HCT116 (cell line): Measurements from ENCODE around the gene SYT3. TPM values are rescaled to one million over a fixed set of nuclear protein-coding genes. Genes with fewer than 3 reads are reported as not detected.

Source experiments
- ATAC-seq: fragments of 200-7000 bp; cut with Tn5 transposase; 2 replicates; pipeline ENCODE4 v1.9.1; 2020; ENCODE audit warnings: mild to moderate bottlenecking, moderate library complexity
- BruUV-seq: library from RNA; stranded (reverse); fragments of 400-500 nt; replicated peaks from 2 replicates; lab custom pipeline; 2021; lab: Mats Ljungman, UMichigan
- CTCF ChIA-PET: fragments of 300-600 bp; sonication (Branson Sonifier 250); formaldehyde crosslinking; loops from one replicate; lab custom pipeline; 2021; ENCODE audit warnings: antibody characterized with exemption; lab: Charles Lee
- POLR2A ChIA-PET: fragments of 300-600, 350-600 bp; sonication (Branson Sonifier 250); formaldehyde crosslinking; loops from one replicate; lab custom pipeline; 2021; ENCODE audit warnings: antibody characterized with exemption; lab: Charles Lee
- RAD21 ChIA-PET, 2 experiments: fragments of 300-600 bp; sonication (Branson Sonifier 250); formaldehyde crosslinking; loops; one replicate each; lab custom pipeline; 2023; ENCODE audit warnings: low total read pairs in 2 of 2; ENCODE audit not compliant: uncharacterized antibody in 2 of 2, unreplicated experiment in 2 of 2, low non-redundant PET in 1 of 2; lab: Charles Lee
- DNase-seq: peaks from one replicate; pipeline ENCODE4 v3.0.0-alpha.2; 2010; ENCODE audit warnings: low read depth, low spot score
- H2AFZ ChIP-seq: fragments of 200-600 bp; shearing (Covaris generic), sonication (generic); 2 replicates; pipeline ENCODE4 v1.6.1; 2017; ENCODE audit warnings: low read depth, mixed run types, mixed read lengths, antibody characterized with exemption, low read length; ENCODE audit not compliant: poor library complexity, severe bottlenecking
- H3K27ac ChIP-seq: 2 replicates; pipeline ENCODE4 v1.5.1; 2012; ENCODE audit warnings: low read depth, low read length
- H3K27me3 ChIP-seq: fragments of 200-600 bp; sonication (generic); 2 replicates; pipeline ENCODE4 v1.6.1; 2016; ENCODE audit warnings: mixed run types, low read length, mixed read lengths; ENCODE audit not compliant: insufficient read depth
- H3K36me3 ChIP-seq, 2 experiments: fragments of 200-500 bp in 1 of 2; fragments of 200-600 bp in 1 of 2; sonication (Bioruptor generic) in 1 of 2; sonication (generic) in 1 of 2; 2 replicates each; pipeline versions ENCODE4 v1.5.1 to v1.6.1; 2014 to 2016; ENCODE audit warnings: low read length in 2 of 2, inconsistent platforms in 1 of 2, mixed read lengths in 1 of 2, mixed run types in 1 of 2; ENCODE audit not compliant: insufficient read depth in 2 of 2, control insufficient read depth in 1 of 2
- H3K4me1 ChIP-seq, 2 experiments: fragments of 200-600 bp in 1 of 2; sonication (generic) in 1 of 2; 2 replicates each; pipeline versions ENCODE4 v1.5.1 to v1.6.1; 2012 to 2017; ENCODE audit warnings: low read length in 2 of 2, inconsistent platforms in 1 of 2, mild to moderate bottlenecking in 1 of 2, mixed read lengths in 1 of 2, mixed run types in 1 of 2, moderate library complexity in 1 of 2; ENCODE audit not compliant: insufficient read depth in 2 of 2, control insufficient read depth in 1 of 2
- H3K4me2 ChIP-seq: fragments of 200-600 bp; sonication (generic); 2 replicates; pipeline ENCODE4 v1.6.1; 2017; ENCODE audit warnings: mixed run types, low read length, mixed read lengths
- H3K4me3 ChIP-seq, 2 experiments: fragments of 200-600 bp in 1 of 2; sonication (generic) in 1 of 2; replicated peaks in 1 of 2; 2 replicates each; pipeline ENCODE4 v1.5.1; 2011 to 2016; ENCODE audit warnings: low read length in 2 of 2, control low read depth in 1 of 2, low read depth in 1 of 2, mild to moderate bottlenecking in 1 of 2, mixed read lengths in 1 of 2, mixed run types in 1 of 2
- H3K79me2 ChIP-seq: fragments of 200-600 bp; sonication (generic); 2 replicates; pipeline ENCODE4 v1.6.1; 2017; ENCODE audit warnings: mild to moderate bottlenecking, mixed run types, low read length, moderate library complexity, mixed read lengths; ENCODE audit not compliant: insufficient read depth
- H3K9ac ChIP-seq: fragments of 200-600 bp; sonication (generic); 2 replicates; pipeline ENCODE4 v1.6.1; 2016; ENCODE audit warnings: low read length, mixed read lengths
- H3K9me2 ChIP-seq: fragments of 200-600 bp; sonication (generic), shearing (Covaris generic); 2 replicates; pipeline ENCODE4 v1.6.1; 2017; ENCODE audit warnings: mixed run types, mild to moderate bottlenecking, moderate library complexity; ENCODE audit not compliant: insufficient read depth
- H3K9me3 ChIP-seq, 2 experiments: fragments of 200-500 bp in 1 of 2; fragments of 200-600 bp in 1 of 2; sonication (Bioruptor generic) in 1 of 2; sonication (generic) in 1 of 2; 2 replicates each; pipeline ENCODE4 v1.6.1; 2014 to 2017; ENCODE audit warnings: low read length in 2 of 2, mixed read lengths in 2 of 2, inconsistent platforms in 1 of 2, low read depth in 1 of 2, mild to moderate bottlenecking in 1 of 2, mixed run types in 1 of 2, moderate library complexity in 1 of 2; ENCODE audit not compliant: control insufficient read depth in 1 of 2, insufficient read depth in 1 of 2
- H4K20me1 ChIP-seq: fragments of 200-600 bp; sonication (generic), shearing (Covaris generic); 2 replicates; pipeline ENCODE4 v1.6.1; 2017; ENCODE audit warnings: mixed run types, mild to moderate bottlenecking, moderate library complexity; ENCODE audit not compliant: insufficient read depth
- EGR1 ChIP-seq: IDR thresholded peaks from 2 replicates; pipeline ENCODE4 v1.6.1; 2012; ENCODE audit warnings: low read depth
- FOSL1 ChIP-seq: IDR thresholded peaks from 2 replicates; pipeline ENCODE4 v1.6.1; 2012; ENCODE audit warnings: low read depth
- MAX ChIP-seq: IDR thresholded peaks from 2 replicates; pipeline ENCODE4 v1.6.1; 2012
- SIN3A ChIP-seq: IDR thresholded peaks from 2 replicates; pipeline ENCODE4 v1.6.1; 2012; ENCODE audit warnings: low read depth
- SP1 ChIP-seq: IDR thresholded peaks from 2 replicates; pipeline ENCODE4 v1.6.1; 2012; ENCODE audit warnings: low read depth
- SRF ChIP-seq: IDR thresholded peaks from 2 replicates; pipeline ENCODE4 v1.6.1; 2012; ENCODE audit warnings: low read depth
- TCF7L2 ChIP-seq: IDR thresholded peaks from 2 replicates; pipeline ENCODE4 v1.7.0; 2011; ENCODE audit warnings: borderline replicate concordance, inconsistent platforms; ENCODE audit not compliant: insufficient read depth, insufficient read length; ENCODE audit errors: extremely low read depth
- ZBTB33 ChIP-seq: IDR thresholded peaks from 2 replicates; pipeline ENCODE4 v1.6.1; 2011; ENCODE audit warnings: mild to moderate bottlenecking, low read length, moderate library complexity; ENCODE audit not compliant: insufficient replicate concordance; ENCODE audit errors: extremely low read depth
- intact Hi-C: fragments of 100-400 bp; cut with micrococcal nuclease; formaldehyde crosslinking; loops from 2 replicates; pipeline ENCODE4 v1.10.0; 2022
- total RNA-seq: library from RNA; stranded (reverse); gene quantifications from one replicate; pipeline ENCODE4 v1.2.1, GENCODE V29; 2021; ENCODE audit not compliant: unreplicated experiment

SYT3 gene
- total RNA-seq, 1 experiment from 2014 or later: 4.6 TPM

GRCh38 chr19:50686310-50687032 lies 46.8 kb upstream of the SYT3 start (continued):
- no peak for TF ChIP-seq SRF
- TF ChIP-seq, all 23 proteins: peak for 0

- Histone ChIP-seq H3K4me2 (0 out of 2 replicates have a peak overlapping the region, but pooled peaks have one; percentile 5), H3K27ac (no peak overlapping the region), H3K9me2 (no peaks in the 10 kb centered on the region), H3K4me1 (peaks cover 0 to 4% of the 10 kb centered on the region in 2 experiments; a peak in 1 of 4 replicates), H2AFZ (no peak overlapping the region), H3K79me2 (no peaks in the 10 kb centered on the region), H3K36me3 (no peaks in the 10 kb centered on the region), H3K9ac (no peak overlapping the region), H4K20me1 (no peaks in the 10 kb centered on the region)
- ChIA-PET CTCF (interaction anchor here (1.1 kb wide), 1 partner anchor 10 kb away, joined by 4 read pairs; no protein-coding TSS in a partner anchor), RAD21 (interaction anchor here in 1 of 2 experiments (0.5 kb wide), 1 partner anchor 63 kb away, joined by 4 read pairs; no protein-coding TSS in a partner anchor)
- peak; percentile 87 for DNase-seq
- intact Hi-C loops: no loop called here
- ATAC-seq: peak; percentile 99
- no TSS peak for BruUV-seq
- no peak for TF ChIP-seq ZBTB33
- peak; percentile 92 for TF ChIP-seq SP1
- no peak for TF ChIP-seq EGR1
- peak; percentile 95 for TF ChIP-seq MAX
- no peak for TF ChIP-seq FOSL1
- TF ChIP-seq SIN3A: no peak
- no peak for TF ChIP-seq TCF7L2
- TF ChIP-seq, all 23 proteins: peak for 2
- Histone ChIP-seq H3K27me3 (no peaks in the 10 kb centered on the region), H3K9me3 (no peaks in the 10 kb centered on the region), H3K4me3 (no peak overlapping the region)
- POLR2A ChIA-PET: no interaction called here
Observed at GRCh38 chr19:50679177-50680125, 39.8 kb upstream of the SYT3 start.
